Upper lobe of left lung (tissue), 6 donors: ENCODE measurements around the gene SMCO4. TPM values are rescaled to one million over a fixed set of nuclear protein-coding genes. Genes with fewer than 3 reads are reported as not detected.

Experiments
- ATAC-seq, 2 donors: fragments of 200-7000 bp; cut with Tn5 transposase; one replicate each; pipeline ENCODE4 v1.9.1; 2022; ENCODE audit warnings: mild to moderate bottlenecking in 2 of 2, moderate library complexity in 2 of 2; ENCODE audit not compliant: low FRiP score in 2 of 2
- DNase-seq, 2 donors: peaks; one replicate each; pipeline ENCODE4 v3.0.0-alpha.2; 2019 to 2020
- H3K27ac ChIP-seq, 4 donors: fragments of 200-600 bp; sonication (generic); one replicate each; pipeline ENCODE4 v1.5.1; 2016 to 2019
- H3K27me3 ChIP-seq, 4 donors: fragments of 200-600 bp; sonication (generic); one replicate each; pipeline ENCODE4 v1.5.1; 2017 to 2019
- H3K36me3 ChIP-seq, 4 donors: fragments of 200-600 bp; sonication (generic); one replicate each; pipeline ENCODE4 v1.5.1; 2016 to 2019
- H3K4me1 ChIP-seq, 4 donors: fragments of 200-600 bp; sonication (generic); one replicate each; pipeline ENCODE4 v1.5.1; 2018 to 2019
- H3K4me3 ChIP-seq, 4 donors: fragments of 200-600 bp; sonication (generic); one replicate each; pipeline ENCODE4 v1.5.1; 2017 to 2019; ENCODE audit warnings: mild to moderate bottlenecking in 2 of 4, moderate library complexity in 1 of 4
- H3K9me3 ChIP-seq, 4 donors: fragments of 200-600 bp; sonication (generic); one replicate each; pipeline ENCODE4 v1.5.1; 2018 to 2019
- EP300 ChIP-seq, 4 donors: sonication (generic); formaldehyde crosslinking; IDR thresholded peaks; one replicate each; pipeline ENCODE4 v1.5.1; 2017; ENCODE audit warnings: antibody characterized with exemption in 4 of 4, control low read depth in 2 of 4
- POLR2A ChIP-seq, 4 donors: fragments of 450-650 bp; IDR thresholded peaks; one replicate each; pipeline ENCODE4 v1.5.1; 2016 to 2017; ENCODE audit warnings: antibody characterized with exemption in 4 of 4, mild to moderate bottlenecking in 2 of 4
- POLR2AphosphoS5 ChIP-seq, 2 donors: sonication (generic); formaldehyde crosslinking; IDR thresholded peaks; one replicate each; pipeline ENCODE4 v1.5.1; 2017; ENCODE audit warnings: antibody characterized with exemption in 2 of 2
- WGBS, 2 donors: methylation state at CpG; one replicate each; pipeline ENCODE4 v1.1.5; 2017 to 2018; 5-methylcytosine and 5-hydroxymethylcytosine counted together
- total RNA-seq, 6 donors: library from RNA; depleted of rRNA in 4 of 6; stranded (reverse); fragments of >200 nt in 4 of 6; gene quantifications; one replicate each; pipeline versions ENCODE4 v1.1.0 to v1.2.1, GENCODE V29; 2016 to 2021
- TF ChIP-seq, protein P1 (sequence below), 6 experiments: fragments of 450-650 bp in 4 of 6; fragments of 200-600 bp in 2 of 6; sonication (generic) in 2 of 6; IDR thresholded peaks; one replicate each; pipeline ENCODE4 v1.5.1; 2016 to 2019; ENCODE audit warnings: antibody characterized with exemption in 6 of 6
- donor health status: DM: no; HTN: no; CAD: no; lungs with moderate emphysema.
- donor health status: DM: no; HTN: yes; CAD: no; lungs with severe emphysema.

Gene SMCO4
- total RNA-seq, 6 donors from 2014 or later: 13.6 to 62.4 (median 42.1) TPM

DNA sequence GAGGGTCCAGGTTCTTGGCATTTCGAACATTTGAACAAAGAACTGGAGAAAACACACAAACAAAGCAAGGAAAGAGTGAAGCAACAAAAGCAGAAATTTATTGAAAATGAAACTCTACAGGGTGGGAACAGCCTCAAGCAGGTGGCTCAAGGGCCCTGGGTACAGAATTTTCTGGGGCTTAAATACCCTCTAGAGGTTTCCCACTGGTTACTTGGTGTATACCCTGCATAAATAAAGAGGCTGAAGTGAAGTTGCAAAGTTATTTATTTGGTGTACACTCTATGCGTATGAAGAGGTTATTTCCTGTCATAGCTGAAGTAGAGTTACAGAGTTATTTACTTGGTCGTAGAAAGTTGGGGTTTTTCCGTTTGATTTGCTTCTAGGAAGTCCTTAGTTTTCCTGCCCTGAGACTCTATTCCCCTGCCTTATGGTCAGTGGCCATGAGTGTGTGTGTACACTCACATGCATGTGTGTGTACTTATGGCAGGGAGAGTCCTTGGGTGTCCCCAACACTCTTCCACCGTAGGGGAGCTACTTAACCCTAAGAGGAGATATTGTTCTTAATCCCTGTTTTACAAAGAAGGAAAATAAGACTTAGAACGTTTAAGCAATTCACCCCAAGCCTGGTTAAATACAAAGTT lies 5.6 kb upstream of the SMCO4 start:
- ATAC-seq (peak in 1 of 2 donors; percentile 26), DNase-seq (no peak)
- peaks cover 0 to 2% (median 1%) of the 10 kb centered on the region in 4 donors for H3K4me1 ChIP-seq
- H3K4me3 ChIP-seq: no peak overlapping the region
- H3K27ac ChIP-seq: no peak overlapping the region
- H3K9me3 ChIP-seq: no peaks in the 10 kb centered on the region
- WGBS, 2 donors: 53 to 70% methylated on average over 6 of the region's 6 CpGs
- H3K27me3 ChIP-seq: no peaks in the 10 kb centered on the region
- H3K36me3 ChIP-seq: no peaks in the 10 kb centered on the region
- TF ChIP-seq POLR2A (IDR thresholded peaks at IDR 0.05) (no peak), EP300 (IDR thresholded peaks at IDR 0.05) (peak in 1 of 4 donors; percentile 34), POLR2AphosphoS5 (IDR thresholded peaks at IDR 0.05) (no peak)

DNA sequence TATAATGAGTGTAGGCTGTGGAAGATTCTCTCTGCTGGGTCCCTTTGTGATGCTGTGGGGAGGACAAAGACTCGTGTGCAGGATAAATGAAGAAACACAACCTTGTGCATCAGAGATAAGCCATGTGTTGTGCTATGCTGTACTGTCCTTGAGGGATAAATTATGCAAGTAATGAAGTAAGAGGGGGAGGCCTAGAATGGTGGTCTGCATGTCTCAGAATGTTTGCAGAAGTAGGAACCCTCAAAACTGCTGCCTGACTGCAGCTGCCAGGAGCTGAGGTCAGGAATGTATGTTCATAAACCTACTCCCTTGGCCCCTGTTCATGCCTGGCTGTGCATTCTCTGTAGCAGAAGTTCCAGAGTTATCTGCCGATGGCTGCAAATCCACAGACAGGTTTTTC lies 4.6 kb upstream of the SMCO4 start:
- 75 to 84% methylated on average over 2 of the region's 2 CpGs for WGBS, 2 donors
- Histone ChIP-seq H3K36me3 (no peaks in the 10 kb centered on the region), H3K27me3 (no peaks in the 10 kb centered on the region), H3K4me1 (peaks cover 0 to 8% (median 7%) of the 10 kb centered on the region in 4 donors), H3K4me3 (no peak overlapping the region), H3K27ac (no peak overlapping the region), H3K9me3 (no peaks in the 10 kb centered on the region)
- DNase-seq (no peak), ATAC-seq (no peak)
- TF ChIP-seq, protein P1, sequence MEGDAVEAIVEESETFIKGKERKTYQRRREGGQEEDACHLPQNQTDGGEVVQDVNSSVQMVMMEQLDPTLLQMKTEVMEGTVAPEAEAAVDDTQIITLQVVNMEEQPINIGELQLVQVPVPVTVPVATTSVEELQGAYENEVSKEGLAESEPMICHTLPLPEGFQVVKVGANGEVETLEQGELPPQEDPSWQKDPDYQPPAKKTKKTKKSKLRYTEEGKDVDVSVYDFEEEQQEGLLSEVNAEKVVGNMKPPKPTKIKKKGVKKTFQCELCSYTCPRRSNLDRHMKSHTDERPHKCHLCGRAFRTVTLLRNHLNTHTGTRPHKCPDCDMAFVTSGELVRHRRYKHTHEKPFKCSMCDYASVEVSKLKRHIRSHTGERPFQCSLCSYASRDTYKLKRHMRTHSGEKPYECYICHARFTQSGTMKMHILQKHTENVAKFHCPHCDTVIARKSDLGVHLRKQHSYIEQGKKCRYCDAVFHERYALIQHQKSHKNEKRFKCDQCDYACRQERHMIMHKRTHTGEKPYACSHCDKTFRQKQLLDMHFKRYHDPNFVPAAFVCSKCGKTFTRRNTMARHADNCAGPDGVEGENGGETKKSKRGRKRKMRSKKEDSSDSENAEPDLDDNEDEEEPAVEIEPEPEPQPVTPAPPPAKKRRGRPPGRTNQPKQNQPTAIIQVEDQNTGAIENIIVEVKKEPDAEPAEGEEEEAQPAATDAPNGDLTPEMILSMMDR (IDR thresholded peaks at IDR 0.05): no peak
- no peak for TF ChIP-seq POLR2AphosphoS5 (IDR thresholded peaks at IDR 0.05)
- TF ChIP-seq EP300 (IDR thresholded peaks at IDR 0.05): no peak
- TF ChIP-seq POLR2A (IDR thresholded peaks at IDR 0.05): no peak

DNA sequence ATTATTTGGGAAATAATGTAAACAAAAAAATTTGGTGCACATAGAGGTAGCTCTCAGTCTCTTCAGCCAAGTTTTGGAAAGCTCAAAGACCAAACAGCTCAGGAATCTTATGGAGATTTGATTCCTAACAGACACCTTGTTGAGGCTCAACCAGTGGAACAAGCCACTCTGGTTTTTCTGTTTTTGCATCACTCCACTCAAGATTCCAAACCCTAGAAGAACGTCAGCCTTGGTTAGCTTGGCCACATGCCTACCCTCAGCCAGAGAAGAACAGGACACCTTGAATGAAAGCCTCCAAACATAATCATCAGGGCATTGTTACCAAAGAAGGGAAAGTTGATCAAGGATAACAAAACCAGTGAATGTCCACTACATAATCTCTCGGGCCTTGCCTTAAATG lies 3.8 kb upstream of the SMCO4 start:
- Histone ChIP-seq H3K4me1 (peaks cover 0 to 11% (median 9%) of the 10 kb centered on the region in 4 donors), H3K4me3 (no peak overlapping the region), H3K27me3 (no peaks in the 10 kb centered on the region), H3K27ac (no peak overlapping the region), H3K9me3 (no peaks in the 10 kb centered on the region), H3K36me3 (no peaks in the 10 kb centered on the region)
- ATAC-seq (no peak), DNase-seq (no peak)
- WGBS, 2 donors: 70 to 74% methylated on average over 2 of the region's 2 CpGs
- TF ChIP-seq EP300 (IDR thresholded peaks at IDR 0.05): no peak
- TF ChIP-seq POLR2A (IDR thresholded peaks at IDR 0.05): no peak
- TF ChIP-seq, protein P1 (IDR thresholded peaks at IDR 0.05): no peak
- no peak for TF ChIP-seq POLR2AphosphoS5 (IDR thresholded peaks at IDR 0.05)

DNA sequence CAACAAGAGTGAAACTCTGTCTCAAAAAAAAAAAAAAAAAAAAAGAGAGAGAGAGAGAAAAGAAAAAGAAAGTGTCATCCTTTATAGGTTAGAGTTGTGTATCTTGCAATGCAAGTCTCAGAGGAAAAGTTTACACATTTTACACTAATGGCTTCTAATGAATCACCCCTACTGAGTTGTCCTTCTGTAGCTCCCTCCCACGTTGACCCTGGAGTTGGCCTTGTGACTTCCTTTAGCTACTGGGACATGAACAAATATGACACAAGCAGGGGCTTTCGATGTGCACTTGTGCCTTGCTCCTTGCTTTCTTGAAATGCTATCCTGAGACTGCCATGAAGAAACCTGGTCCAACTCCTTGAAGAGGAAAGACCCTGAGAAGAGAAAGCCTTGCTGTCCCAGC lies 2.4 kb upstream of the SMCO4 start:
- DNase-seq: no peak
- TF ChIP-seq EP300 (IDR thresholded peaks at IDR 0.05) (no peak), POLR2AphosphoS5 (IDR thresholded peaks at IDR 0.05) (no peak), POLR2A (IDR thresholded peaks at IDR 0.05) (no peak)
- TF ChIP-seq, protein P1 (IDR thresholded peaks at IDR 0.05): no peak
- WGBS, 2 donors: 50 to 74% methylated on average over 2 of the region's 2 CpGs
- Histone ChIP-seq H3K4me1 (peaks cover 4 to 26% (median 14%) of the 10 kb centered on the region in 4 donors), H3K27ac (no peak overlapping the region), H3K4me3 (no peak overlapping the region), H3K36me3 (no peaks in the 10 kb centered on the region), H3K27me3 (no peaks in the 10 kb centered on the region), H3K9me3 (no peaks in the 10 kb centered on the region)
- no peak for ATAC-seq

DNA sequence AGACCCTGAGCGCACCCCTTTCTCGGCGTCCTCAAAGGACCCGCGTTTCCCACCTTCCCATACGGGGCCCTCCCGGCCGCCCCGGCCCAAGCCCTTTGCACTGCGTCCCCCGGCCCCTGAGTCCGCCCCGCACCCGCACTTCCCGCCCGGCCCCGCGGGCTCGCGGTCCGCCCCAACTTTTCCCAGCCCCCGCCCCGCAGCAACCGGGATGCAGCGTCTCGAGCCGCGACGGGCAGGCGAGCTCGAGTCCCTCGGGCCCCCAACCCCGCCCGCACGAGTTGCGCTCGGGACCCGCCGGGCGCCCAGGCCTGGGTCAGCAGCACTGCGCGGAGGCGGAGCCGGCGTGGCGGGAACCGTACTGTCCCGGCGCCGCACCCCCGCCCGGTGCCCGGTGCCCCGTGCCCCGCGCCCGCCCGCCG lies 371 bp downstream of the SMCO4 start:
- DNase-seq: peak in 1 of 2 donors; percentile 92
- 0% methylated on average over 39 of the region's 59 CpGs; no CpG with 5 or more reads in 1 of the 2 donors for WGBS, 2 donors

More for the DNA sequence above, 371 bp downstream of the SMCO4 start:
- Histone ChIP-seq H3K27me3 (no peaks in the 10 kb centered on the region), H3K36me3 (no peaks in the 10 kb centered on the region), H3K4me1 (peaks cover 15 to 53% (median 32%) of the 10 kb centered on the region in 4 donors), H3K9me3 (no peaks in the 10 kb centered on the region), H3K27ac (peak overlapping the region; percentile 83 to 91 (median 86)), H3K4me3 (peak overlapping the region; percentile 63 to 91 (median 77))
- TF ChIP-seq POLR2AphosphoS5 (IDR thresholded peaks at IDR 0.05) (no peak), EP300 (IDR thresholded peaks at IDR 0.05) (no peak), POLR2A (IDR thresholded peaks at IDR 0.05) (no peak)
- TF ChIP-seq, protein P1 (IDR thresholded peaks at IDR 0.05): no peak
- ATAC-seq: peak in 1 of 2 donors; percentile 62
